LNCAP (cell line): ENCODE data around the gene OGG1.
A peak's percentile ranks its signal among the peaks of the same experiment; 100 is the strongest.

ENCODE experiments used
- CTCF ChIP-seq: fragments of 450-650 bp; IDR thresholded peaks from 2 replicates; pipeline ENCODE4 v1.5.1; 2017; ENCODE audit warnings: mild to moderate bottlenecking

Gene OGG1

GRCh38 chr3:9718118-9718517 is 31.6 kb upstream of the OGG1 start:
- no peak for TF ChIP-seq CTCF

DNA sequence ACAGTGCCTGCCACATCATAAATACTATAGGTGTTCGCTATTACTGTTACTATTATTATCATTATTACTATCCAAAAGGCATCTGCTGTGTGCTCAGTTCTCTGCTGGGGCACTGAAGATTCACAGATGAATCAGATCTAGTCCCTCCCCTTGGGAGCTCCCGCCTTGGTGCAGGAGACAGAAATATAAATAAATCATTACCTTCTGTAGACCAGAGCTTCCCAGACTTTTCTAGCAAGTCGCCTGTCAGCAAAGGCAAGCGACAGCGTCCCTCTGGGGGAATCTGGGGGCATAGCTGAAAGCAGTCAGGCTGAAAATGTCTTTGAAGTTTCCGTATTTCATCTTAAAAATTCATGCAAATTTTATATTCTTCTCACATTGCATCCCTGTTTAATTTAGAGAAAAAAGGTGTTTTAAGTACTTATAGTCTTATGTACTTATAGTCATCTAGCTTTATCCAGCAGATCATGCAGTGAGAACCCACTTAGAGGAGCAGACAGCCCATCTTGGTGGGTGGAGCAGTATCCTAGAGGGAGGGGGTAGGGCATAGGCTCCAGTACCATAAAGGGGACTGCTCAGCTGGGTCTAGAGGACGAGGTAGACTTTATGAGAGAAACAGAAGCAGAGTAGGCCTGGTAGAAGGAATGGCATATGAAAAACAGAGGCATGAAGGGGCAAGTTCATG is 28.6 kb upstream of the OGG1 start:
- no peak for TF ChIP-seq CTCF

GRCh38 chr3:9721700-9722060 is 28.1 kb upstream of the OGG1 start:
- TF ChIP-seq CTCF, result no peak

DNA sequence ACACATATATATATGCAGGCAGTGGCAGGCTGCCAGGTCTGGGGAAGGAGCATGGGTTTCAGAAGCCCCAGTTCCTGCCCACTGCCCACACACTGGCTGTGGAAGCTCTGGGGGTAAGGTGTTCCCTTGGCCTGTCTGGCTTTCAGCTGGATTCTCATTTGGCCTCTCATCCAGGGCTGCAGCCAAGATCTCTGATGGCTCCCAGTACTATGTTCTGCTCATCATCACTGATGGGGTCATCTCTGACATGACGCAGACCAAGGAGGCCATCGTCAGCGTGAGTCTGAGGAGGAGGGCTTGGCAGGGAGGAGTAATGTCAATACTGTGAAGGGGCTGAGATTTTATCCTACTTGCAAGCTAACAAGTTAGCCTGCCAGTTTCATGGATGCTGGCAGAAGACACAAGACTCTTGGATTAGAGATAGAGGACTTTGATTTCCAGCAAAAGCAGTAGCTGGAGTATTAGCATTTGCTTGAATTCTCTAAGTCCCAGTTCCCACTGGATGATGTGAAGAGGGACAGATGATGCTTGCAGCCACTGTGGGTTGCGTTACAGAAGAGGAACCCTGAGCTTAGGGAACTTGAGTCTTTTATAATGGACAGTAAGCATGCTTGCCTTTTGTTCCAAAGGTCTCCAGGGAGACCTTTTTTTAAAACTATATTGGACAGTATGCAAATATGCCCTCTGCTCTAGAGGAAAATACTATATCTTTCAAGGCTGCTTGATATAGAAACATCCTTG is 23.8 kb upstream of the OGG1 start:
- no peak for TF ChIP-seq CTCF

GRCh38 chr3:9727041-9727595 is 22.6 kb upstream of the OGG1 start:
- TF ChIP-seq CTCF, result peak; percentile 40; the same call in 1 of the 2 replicates

- no peak for TF ChIP-seq CTCF
Observed at GRCh38 chr3:9727743-9728142, 22.0 kb upstream of the OGG1 start.

DNA sequence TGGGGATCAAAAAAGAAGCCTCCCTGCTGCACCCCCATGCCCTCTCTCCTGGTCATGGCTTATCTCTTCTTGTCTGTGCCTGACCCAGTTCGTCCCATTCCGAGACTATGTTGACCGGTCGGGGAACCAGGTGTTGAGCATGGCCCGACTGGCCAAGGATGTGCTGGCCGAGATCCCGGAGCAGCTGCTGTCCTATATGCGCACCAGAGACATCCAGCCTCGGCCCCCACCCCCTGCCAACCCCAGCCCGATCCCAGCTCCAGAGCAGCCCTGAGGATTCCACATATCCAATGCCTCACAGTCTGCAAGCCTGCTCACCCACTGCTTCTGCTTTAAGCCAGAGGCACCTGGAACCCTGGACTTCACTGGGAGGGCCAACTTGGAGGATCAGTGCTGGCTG is 20.3 kb upstream of the OGG1 start:
- TF ChIP-seq CTCF, result no peak
